Activated CD4-positive, alpha-beta T cell treated with anti-CD3 and anti-CD28 coated beads, Interleukin-2, amount 10 ng/mL, durations not matched to agents 7 days and 5 days (primary cell): ENCODE data around the gene TBX1. TPM values are rescaled to one million over a fixed set of nuclear protein-coding genes. Genes with fewer than 3 reads are reported as not detected.
A peak's percentile ranks its signal among the peaks of the same experiment; 100 is the strongest.

Source experiments
- CTCF ChIA-PET: fragments of 350-600 bp; sonication (Branson Sonifier 250); formaldehyde crosslinking; loops from one replicate; lab custom pipeline; 2021; ENCODE audit warnings: antibody characterized with exemption; lab: Charles Lee
- POLR2A ChIA-PET: fragments of 350-600 bp; sonication (Branson Sonifier 250); formaldehyde crosslinking; loops from one replicate; lab custom pipeline; 2021; ENCODE audit warnings: antibody characterized with exemption; lab: Charles Lee
- DNase-seq: peaks from one replicate; pipeline ENCODE4 v3.0.0-alpha.2; 2020
- H3K27ac Mint-ChIP-seq: one replicate; pipeline ENCODE4 v1.8.0; 2021; ENCODE audit warnings: mild to moderate bottlenecking, moderate library complexity, mixed read lengths
- H3K27me3 Mint-ChIP-seq: one replicate; pipeline ENCODE4 v1.8.0; 2021; ENCODE audit warnings: mixed read lengths
- H3K36me3 Mint-ChIP-seq: one replicate; pipeline ENCODE4 v1.8.0; 2021; ENCODE audit warnings: low read depth, mixed read lengths
- H3K4me1 Mint-ChIP-seq: one replicate; pipeline ENCODE4 v1.8.0; 2021; ENCODE audit warnings: mixed read lengths
- H3K4me3 Mint-ChIP-seq: one replicate; pipeline ENCODE4 v1.8.0; 2021; ENCODE audit warnings: mild to moderate bottlenecking, moderate library complexity, mixed read lengths
- H3K9me3 Mint-ChIP-seq: one replicate; pipeline ENCODE4 v1.8.0; 2021; ENCODE audit warnings: mixed read lengths
- total RNA-seq, 2 experiments: library from RNA; stranded (reverse); gene quantifications; one replicate each; pipeline ENCODE4 v1.2.3, GENCODE V29; 2021

The TBX1 gene
- total RNA-seq, 2 experiments from 2014 or later, result not detected

DNA sequence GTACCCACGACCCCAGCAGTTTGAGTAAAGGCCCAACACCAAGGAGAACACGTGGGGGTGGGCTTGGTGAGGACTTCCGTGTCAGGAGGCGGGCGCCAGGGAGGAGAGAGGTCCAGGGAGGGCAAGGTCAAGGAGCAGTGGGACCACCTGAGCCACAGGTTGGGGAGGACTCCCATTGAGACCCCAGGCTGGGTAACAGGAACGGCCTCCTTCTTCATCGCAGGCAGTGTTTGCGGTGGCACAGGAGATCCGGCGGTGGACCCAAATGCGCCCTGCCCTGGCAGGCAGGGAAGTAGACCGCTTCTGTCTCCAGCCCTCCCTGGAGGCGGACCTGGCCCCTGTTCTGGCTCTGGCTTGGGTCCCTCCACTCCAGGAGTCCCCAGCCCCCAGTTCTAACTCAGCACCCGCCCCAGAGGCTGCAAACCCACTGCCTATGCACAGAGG is 5.9 kb upstream of the TBX1 start:
- Mint-ChIP-seq H3K4me3 (no peak overlapping the region), H3K36me3 (peaks cover 2% of the 10 kb centered on the region), H3K4me1 (peaks cover 17% of the 10 kb centered on the region), H3K27me3 (peaks cover 59% of the 10 kb centered on the region), H3K9me3 (no peaks in the 10 kb centered on the region), H3K27ac (no peak overlapping the region)
- ChIA-PET POLR2A (no interaction called here), CTCF (interaction anchor here (1.3 kb wide), 1 partner anchor 24 kb away, joined by 5 read pairs; no protein-coding TSS in a partner anchor)
- DNase-seq, result no peak

GRCh38 chr22:19755145-19755710 is 5.3 kb upstream of the TBX1 start:
- Mint-ChIP-seq H3K27me3 (peaks cover 64% of the 10 kb centered on the region), H3K36me3 (peaks cover 5% of the 10 kb centered on the region), H3K4me3 (no peak overlapping the region), H3K27ac (no peak overlapping the region), H3K4me1 (peaks cover 22% of the 10 kb centered on the region), H3K9me3 (no peaks in the 10 kb centered on the region)
- POLR2A ChIA-PET, result no interaction called here
- DNase-seq, result no peak
- CTCF ChIA-PET, result interaction anchor here (1.5 kb wide), 1 partner anchor 155 kb away, joined by 6 read pairs; no protein-coding TSS in a partner anchor

- CTCF ChIA-PET, result interaction anchor here (0.8 to 1.5 kb wide), 6 partner anchors 26 to 157 kb away, joined by 3 to 8 read pairs (median 5); no protein-coding TSS in a partner anchor
- no peak overlapping the region for H3K4me3 Mint-ChIP-seq
- H3K4me1 Mint-ChIP-seq, result peaks cover 23% of the 10 kb centered on the region
- POLR2A ChIA-PET, result no interaction called here
- H3K27me3 Mint-ChIP-seq, result peaks cover 65% of the 10 kb centered on the region
- no peak for DNase-seq
- no peak overlapping the region for H3K27ac Mint-ChIP-seq
- no peaks in the 10 kb centered on the region for H3K9me3 Mint-ChIP-seq
- H3K36me3 Mint-ChIP-seq, result peaks cover 5% of the 10 kb centered on the region
These were observed 4.8 kb upstream of the TBX1 start for GRCh38 chr22:19755722-19756287.

DNA sequence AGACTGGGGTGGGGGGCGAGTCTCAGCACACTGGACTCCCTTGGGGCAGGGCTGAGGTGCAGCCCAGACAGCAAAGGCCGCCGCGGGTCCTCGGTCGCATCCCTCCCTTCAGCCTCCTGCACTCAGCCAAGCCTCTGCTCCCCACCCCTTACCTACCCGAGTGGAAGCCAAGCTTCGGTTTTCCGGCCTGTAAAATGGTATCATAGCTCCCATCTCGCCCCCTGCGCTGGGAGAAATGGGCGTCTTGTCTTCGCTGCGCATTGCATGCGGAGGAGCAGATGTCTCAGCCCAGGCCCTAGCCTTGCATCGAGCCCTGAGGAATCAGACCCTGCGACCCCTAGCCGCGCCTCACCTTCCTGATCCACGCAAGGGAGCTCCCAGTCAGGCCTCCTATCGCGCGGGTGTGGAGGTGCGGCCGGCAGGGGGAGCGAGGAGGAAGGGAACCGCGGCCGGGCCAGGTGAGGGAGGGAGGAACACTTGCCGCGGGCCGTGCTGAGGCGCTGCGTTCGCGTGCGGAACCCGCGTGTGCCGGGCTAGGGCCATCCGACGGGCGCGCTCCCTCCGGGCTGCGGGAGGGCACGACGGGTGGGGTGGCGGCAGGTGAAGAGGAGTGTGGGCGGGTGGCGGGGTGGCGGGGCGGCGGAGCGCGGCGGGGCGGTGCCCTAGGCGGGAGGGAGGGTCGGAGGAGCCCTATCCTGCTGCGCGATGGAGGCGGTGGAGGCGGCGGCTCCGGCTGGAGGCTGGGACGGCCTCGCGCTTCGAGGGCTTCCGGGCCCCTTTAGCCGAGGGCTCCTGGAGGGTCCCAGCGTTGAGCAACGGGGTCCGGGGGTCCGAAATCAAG is 4.1 kb upstream of the TBX1 start:
- CTCF ChIA-PET, result interaction anchor here (0.8 to 1.5 kb wide), 6 partner anchors 26 to 157 kb away, joined by 3 to 8 read pairs (median 5); no protein-coding TSS in a partner anchor

DNA sequence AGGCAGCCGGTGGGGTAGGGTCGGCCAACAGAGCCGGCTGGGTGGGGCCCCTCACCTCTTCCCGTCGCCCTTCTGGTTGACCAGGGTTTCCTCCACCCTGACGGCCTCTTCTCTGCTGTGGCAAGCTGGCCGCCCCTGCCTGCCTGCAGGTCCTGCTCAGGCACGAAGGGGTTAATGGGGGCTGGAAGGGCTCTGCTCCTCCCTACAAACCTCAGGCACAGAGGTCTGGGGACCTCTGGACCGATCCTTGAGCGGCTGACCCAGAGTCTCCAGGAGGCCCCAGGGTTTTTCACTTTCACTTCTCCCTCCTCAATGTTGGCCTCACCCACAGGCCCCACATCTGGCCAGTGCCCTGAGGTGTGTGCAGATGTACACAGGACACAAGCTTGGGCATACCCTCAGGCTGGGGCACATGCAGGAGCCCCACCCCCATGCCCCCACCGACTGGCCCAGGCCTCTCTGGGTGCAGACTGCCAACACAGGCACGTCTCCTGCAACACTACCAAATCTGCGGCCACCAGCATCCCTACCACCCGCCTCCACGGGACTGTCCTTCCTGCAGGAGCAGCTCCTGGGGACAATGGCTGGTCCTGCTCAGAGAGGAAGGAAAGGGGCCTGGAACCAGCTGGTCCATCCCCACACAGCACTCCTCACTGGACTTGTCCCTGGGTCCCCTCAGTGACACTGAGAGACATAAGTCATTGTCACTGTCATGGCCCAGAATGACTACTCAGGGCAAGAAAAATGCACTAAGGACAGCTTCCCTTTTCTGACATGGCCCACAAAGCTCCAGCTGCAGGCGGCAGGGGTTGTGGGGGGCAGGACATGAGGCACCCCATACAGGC is 3.2 kb upstream of the TBX1 start:
- H3K36me3 Mint-ChIP-seq, result peaks cover 5% of the 10 kb centered on the region
- H3K4me1 Mint-ChIP-seq, result peaks cover 25% of the 10 kb centered on the region
- POLR2A ChIA-PET, result no interaction called here
- CTCF ChIA-PET, result interaction anchor here (0.8 to 1.2 kb wide), 3 partner anchors 27 to 156 kb away, joined by 3 to 8 read pairs (median 6); no protein-coding TSS in a partner anchor
- peaks cover 72% of the 10 kb centered on the region for H3K27me3 Mint-ChIP-seq
- no peak overlapping the region for H3K27ac Mint-ChIP-seq
- no peak for DNase-seq
- H3K9me3 Mint-ChIP-seq, result no peaks in the 10 kb centered on the region
- peak overlapping the region; percentile 14 for H3K4me3 Mint-ChIP-seq

More for the DNA sequence above, 4.1 kb upstream of the TBX1 start:
- POLR2A ChIA-PET, result no interaction called here
- peaks cover 5% of the 10 kb centered on the region for H3K36me3 Mint-ChIP-seq
- peaks cover 66% of the 10 kb centered on the region for H3K27me3 Mint-ChIP-seq
- H3K4me1 Mint-ChIP-seq, result peaks cover 24% of the 10 kb centered on the region
- DNase-seq, result peak; percentile 75
- no peak overlapping the region for H3K27ac Mint-ChIP-seq
- H3K4me3 Mint-ChIP-seq, result peak overlapping the region; percentile 34
- H3K9me3 Mint-ChIP-seq, result no peaks in the 10 kb centered on the region

DNA sequence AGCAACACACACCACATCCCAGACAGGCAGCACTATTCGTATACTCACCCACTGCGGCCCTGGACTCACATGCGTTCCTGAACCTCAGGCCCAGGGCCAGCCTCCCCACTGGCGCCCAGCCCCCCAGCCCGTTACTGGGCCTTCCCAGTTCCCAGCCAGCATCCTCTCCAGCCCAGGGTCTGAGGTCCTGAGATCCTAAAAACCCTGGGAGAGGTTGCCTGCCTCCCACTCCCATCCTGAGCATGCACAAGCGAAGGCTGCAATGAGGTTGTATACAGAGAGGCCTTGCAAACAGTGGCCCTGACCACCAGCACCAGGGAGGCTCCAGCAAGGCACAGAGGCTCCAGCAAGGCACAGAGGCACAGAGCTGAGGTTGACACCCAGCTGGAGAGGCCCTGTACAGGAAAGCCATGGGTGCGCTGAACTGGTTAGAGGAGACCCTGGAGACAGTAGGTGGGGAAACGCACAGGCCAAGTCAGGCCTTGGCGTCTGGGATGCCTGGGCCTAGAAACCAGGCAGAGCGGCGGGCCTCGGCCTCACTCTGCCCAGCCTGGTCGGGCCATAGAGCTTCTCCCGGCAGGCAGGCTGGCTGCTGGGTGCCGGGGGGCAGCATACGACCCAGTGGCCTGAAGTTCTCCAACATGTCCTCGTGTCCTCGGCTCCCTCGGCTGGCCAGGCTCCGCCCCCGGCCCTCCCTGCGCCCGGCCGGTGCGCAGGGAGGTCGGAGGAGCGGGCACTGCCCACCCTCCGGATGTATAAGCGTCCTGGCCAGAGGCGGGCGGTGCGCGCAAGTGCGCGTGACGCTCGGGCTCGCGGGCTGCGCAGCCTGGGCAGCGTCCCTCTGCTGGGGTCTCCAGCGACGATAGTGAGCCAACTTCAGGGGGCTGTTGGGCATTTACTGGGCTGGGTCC is 2.3 kb upstream of the TBX1 start:
- Mint-ChIP-seq H3K4me1 (peaks cover 25% of the 10 kb centered on the region), H3K27me3 (peaks cover 72% of the 10 kb centered on the region), H3K9me3 (no peaks in the 10 kb centered on the region), H3K27ac (no peak overlapping the region), H3K36me3 (peaks cover 5% of the 10 kb centered on the region), H3K4me3 (no peak overlapping the region)
- no peak for DNase-seq
- CTCF ChIA-PET, result interaction anchor here (0.8 kb wide), 1 partner anchor 32 kb away, joined by 3 read pairs; no protein-coding TSS in a partner anchor
- POLR2A ChIA-PET, result no interaction called here

DNA sequence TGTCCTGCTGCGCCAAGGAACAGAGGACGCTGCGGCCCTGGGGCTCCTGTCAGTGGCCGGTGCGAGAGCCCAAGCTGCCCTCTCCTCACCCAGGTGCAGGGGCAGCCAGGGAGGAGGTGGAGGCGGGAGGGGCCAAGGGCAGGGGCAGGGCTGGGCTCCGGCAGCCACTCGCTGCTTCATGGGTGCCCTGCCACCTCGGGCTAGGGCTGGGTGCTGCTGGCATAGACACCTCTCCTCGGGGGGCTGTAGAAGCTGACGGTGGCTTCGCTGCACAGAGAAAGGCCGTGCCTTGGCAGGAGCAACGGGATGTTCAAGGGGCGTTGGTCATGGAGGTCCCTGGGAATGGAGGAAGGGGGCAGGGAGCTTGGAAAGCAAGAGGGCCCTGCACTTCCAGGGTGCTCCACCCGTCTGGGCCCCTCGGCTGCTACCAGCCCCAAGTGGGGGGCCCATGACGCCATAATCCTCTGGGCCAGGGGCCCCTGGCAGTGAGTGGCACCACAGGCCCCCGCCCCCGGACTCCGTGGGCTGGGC is 1.6 kb upstream of the TBX1 start:
- Mint-ChIP-seq H3K27me3 (peaks cover 73% of the 10 kb centered on the region), H3K4me1 (peaks cover 25% of the 10 kb centered on the region), H3K36me3 (peaks cover 5% of the 10 kb centered on the region), H3K27ac (no peak overlapping the region), H3K4me3 (no peak overlapping the region), H3K9me3 (no peaks in the 10 kb centered on the region)
- no peak for DNase-seq
- POLR2A ChIA-PET, result no interaction called here
- CTCF ChIA-PET, result no interaction called here

DNA sequence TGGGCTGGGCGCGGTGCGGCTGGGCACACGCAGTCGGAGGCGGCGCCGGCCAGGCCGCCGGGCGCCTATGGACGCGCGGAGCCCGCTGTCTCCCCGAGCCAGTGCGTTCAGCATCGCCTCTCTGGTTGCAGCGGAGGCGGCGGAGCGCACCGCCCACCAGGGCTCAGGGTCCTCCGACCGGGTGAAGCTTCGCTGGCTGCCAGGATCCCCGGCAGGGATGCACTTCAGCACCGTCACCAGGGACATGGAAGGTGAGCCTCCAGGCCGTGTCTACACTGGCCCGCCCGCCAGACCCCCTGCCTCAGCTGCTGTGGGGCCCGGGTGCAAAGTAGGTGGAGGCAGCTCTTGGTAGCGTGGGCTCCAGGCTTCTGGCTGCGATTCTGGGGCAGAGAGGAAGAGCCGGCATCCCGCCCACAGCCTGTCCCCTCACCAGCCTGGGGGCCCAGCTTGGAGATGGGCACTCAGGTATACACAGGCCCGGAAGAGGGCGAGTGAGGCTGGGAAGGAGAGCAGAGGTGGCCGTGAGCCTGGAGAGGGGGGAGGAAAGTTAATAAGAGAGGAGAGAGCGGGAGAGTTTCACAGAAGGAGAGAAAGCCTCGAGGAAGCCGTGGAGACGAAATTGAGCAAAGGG is 1.0 kb upstream of the TBX1 start:
- H3K27ac Mint-ChIP-seq, result peak overlapping the region; percentile 21
- peak overlapping the region; percentile 62 for H3K4me3 Mint-ChIP-seq
- H3K27me3 Mint-ChIP-seq, result peaks cover 72% of the 10 kb centered on the region
- POLR2A ChIA-PET, result no interaction called here
- H3K36me3 Mint-ChIP-seq, result peaks cover 5% of the 10 kb centered on the region
- H3K4me1 Mint-ChIP-seq, result peaks cover 25% of the 10 kb centered on the region
- no peaks in the 10 kb centered on the region for H3K9me3 Mint-ChIP-seq
- CTCF ChIA-PET, result no interaction called here
- no peak for DNase-seq

DNA sequence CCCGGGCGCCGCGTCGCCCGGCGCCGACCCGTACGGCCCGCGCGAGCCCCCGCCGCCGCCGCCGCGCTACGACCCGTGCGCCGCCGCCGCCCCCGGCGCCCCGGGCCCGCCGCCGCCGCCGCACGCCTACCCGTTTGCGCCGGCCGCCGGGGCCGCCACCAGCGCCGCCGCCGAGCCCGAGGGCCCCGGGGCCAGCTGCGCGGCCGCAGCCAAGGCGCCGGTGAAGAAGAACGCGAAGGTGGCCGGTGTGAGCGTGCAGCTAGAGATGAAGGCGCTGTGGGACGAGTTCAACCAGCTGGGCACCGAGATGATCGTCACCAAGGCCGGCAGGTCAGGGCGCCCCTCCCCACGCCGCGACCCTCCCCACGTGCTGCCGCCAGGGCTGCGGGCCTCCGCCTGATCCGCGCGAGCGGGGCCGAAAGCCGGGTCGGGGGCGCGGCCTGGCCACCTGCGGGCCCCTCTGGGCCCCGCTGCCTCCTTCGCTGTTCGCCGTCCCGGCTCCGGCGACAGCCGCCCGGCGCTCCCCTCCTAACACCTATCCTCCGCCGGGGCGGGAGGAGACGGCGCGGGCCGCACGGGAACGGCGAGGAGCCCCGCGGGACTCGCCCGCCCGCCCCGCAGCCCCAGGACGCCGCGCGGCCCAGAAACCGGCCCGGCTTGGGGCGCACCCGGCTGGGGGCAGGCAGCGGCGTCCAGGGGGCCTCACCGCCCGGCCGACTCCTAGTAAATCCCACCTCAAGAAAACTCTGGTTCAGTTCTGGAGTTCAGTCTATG is 560 bp downstream of the TBX1 start:
- POLR2A ChIA-PET, result no interaction called here
- no peak overlapping the region for H3K4me3 Mint-ChIP-seq

DNA sequence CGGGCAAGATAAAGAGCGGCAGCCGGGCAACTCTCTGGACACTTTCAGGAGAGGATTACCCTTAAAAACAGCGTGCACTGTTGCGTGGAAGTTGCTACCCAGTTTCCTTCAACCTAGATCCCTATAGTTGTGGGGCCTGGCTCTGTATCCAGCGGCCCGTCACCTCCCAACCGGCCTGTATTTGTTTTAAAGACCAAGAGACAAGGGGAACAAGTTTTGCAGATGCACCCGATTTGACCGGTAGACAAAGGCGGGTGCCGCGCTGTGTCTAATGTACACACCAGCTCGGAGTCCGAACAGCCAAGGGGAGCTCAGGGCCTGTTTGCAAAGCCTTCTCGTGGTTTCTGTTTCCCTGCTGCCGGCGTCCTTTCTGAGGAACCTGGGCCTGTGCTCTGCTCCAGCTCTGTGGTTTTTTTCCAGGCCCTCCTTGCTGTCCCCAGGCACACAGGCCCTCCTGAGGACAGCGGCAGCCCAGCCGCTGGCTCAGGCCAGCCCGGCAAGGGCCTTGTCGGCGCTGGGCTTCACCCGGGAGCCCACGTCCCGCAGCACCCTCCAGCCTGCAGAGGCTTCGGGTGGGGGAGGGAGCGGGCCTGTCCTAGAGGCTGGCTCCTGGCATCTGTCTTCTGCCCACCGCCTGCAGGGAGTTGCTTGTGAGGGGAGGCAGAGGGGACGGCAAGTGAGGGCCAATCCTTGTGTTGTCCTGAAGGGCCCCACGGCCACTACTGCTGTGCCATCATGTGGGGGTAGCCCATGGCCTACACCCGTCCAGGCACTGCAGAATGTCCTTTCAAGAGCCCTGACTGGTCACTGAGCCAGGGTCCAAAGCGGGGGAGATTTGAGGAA is 1.4 kb downstream of the TBX1 start:
- H3K4me3 Mint-ChIP-seq, result no peak overlapping the region
- no peak overlapping the region for H3K27ac Mint-ChIP-seq
- no peaks in the 10 kb centered on the region for H3K9me3 Mint-ChIP-seq
- peaks cover 4% of the 10 kb centered on the region for H3K36me3 Mint-ChIP-seq
- DNase-seq, result no peak
- H3K27me3 Mint-ChIP-seq, result peaks cover 66% of the 10 kb centered on the region
- CTCF ChIA-PET, result interaction anchor here (0.9 kb wide), 1 partner anchor 9 kb away, joined by 3 read pairs; no protein-coding TSS in a partner anchor
- POLR2A ChIA-PET, result no interaction called here
- peaks cover 23% of the 10 kb centered on the region for H3K4me1 Mint-ChIP-seq

More for the DNA sequence above, 560 bp downstream of the TBX1 start:
- DNase-seq, result no peak
- Mint-ChIP-seq H3K9me3 (no peaks in the 10 kb centered on the region), H3K27ac (no peak overlapping the region), H3K27me3 (peaks cover 69% of the 10 kb centered on the region), H3K36me3 (peaks cover 5% of the 10 kb centered on the region), H3K4me1 (peaks cover 27% of the 10 kb centered on the region)
- CTCF ChIA-PET, result no interaction called here
